Measurements from ENCODE around the gene ACTR3. TPM values are rescaled to one million over a fixed set of nuclear protein-coding genes. Genes with fewer than 3 reads are reported as not detected.
"Not testable (repeated sequence)": the region's sequence is repeated elsewhere in the genome, so short reads cannot be mapped to it uniquely, and the experiment has no call there.

Gene ACTR3
- 75.3 TPM for polyA plus RNA-seq (2012; ENCODE audit: insufficient read depth, insufficient read length, low read depth)

GRCh38 chr2:113889471-113890252 lies at the start of gene ACTR3:
TSS of gene ACTR3 (plus strand) at chr2:113890089. CDS start at chr2:113890280, 191 bp downstream.
- no peaks in the 10 kb centered on the region for H3K36me3 ChIP-seq
- no peak for TF ChIP-seq CTCF (IDR thresholded peaks at IDR 0.05; ENCODE audit: low read depth, low read length)
- no peaks in the 10 kb centered on the region for H3K27me3 ChIP-seq
- H3K9me3 ChIP-seq = no peaks in the 10 kb centered on the region
- DNase-seq = peak; percentile 92
- no peaks in the 10 kb centered on the region for H3K4me1 ChIP-seq
- H3K4me3 ChIP-seq (ENCODE audit: low read depth, low read length) = peak within 1 kb of the TSS; percentile 79

GRCh38 chr2:113840518-113840917 lies 49.4 kb upstream of the ACTR3 start:
- H3K4me3 ChIP-seq (ENCODE audit: low read depth, low read length) = no peak overlapping the region
- no peaks in the 10 kb centered on the region for H3K27me3 ChIP-seq
- DNase-seq = no peak
- H3K36me3 ChIP-seq = no peaks in the 10 kb centered on the region
- H3K4me1 ChIP-seq = no peaks in the 10 kb centered on the region
- no peaks in the 10 kb centered on the region for H3K9me3 ChIP-seq
- TF ChIP-seq CTCF (IDR thresholded peaks at IDR 0.05; ENCODE audit: low read depth, low read length) = no peak

- no peaks in the 10 kb centered on the region for H3K27me3 ChIP-seq
- no peak for TF ChIP-seq CTCF (IDR thresholded peaks at IDR 0.05; ENCODE audit: low read depth, low read length)
- no peak overlapping the region for H3K4me3 ChIP-seq (ENCODE audit: low read depth, low read length)
- H3K9me3 ChIP-seq = no peaks in the 10 kb centered on the region
- no peaks in the 10 kb centered on the region for H3K36me3 ChIP-seq
- DNase-seq = no peak
- H3K4me1 ChIP-seq = no peaks in the 10 kb centered on the region
These were observed 46.8 kb upstream of the ACTR3 start for GRCh38 chr2:113842919-113843736.

GRCh38 chr2:113843737-113844050 lies 46.2 kb upstream of the ACTR3 start:
- not testable (repeated sequence) for DNase-seq; H3K4me3 ChIP-seq (ENCODE audit: low read depth, low read length); H3K9me3 ChIP-seq; H3K36me3 ChIP-seq; H3K4me1 ChIP-seq; H3K27me3 ChIP-seq

- TF ChIP-seq CTCF (IDR thresholded peaks at IDR 0.05; ENCODE audit: low read depth, low read length) = no peak
- Histone ChIP-seq H3K36me3 (no peaks in the 10 kb centered on the region), H3K4me1 (no peaks in the 10 kb centered on the region), H3K27me3 (no peaks in the 10 kb centered on the region), H3K4me3 (ENCODE audit: low read depth, low read length) (no peak overlapping the region), H3K9me3 (no peaks in the 10 kb centered on the region)
- no peak for DNase-seq
These were observed 44.6 kb upstream of the ACTR3 start for GRCh38 chr2:113845261-113845660.

- not testable (repeated sequence) for H3K4me3 ChIP-seq (ENCODE audit: low read depth, low read length); H3K27me3 ChIP-seq; H3K9me3 ChIP-seq; H3K36me3 ChIP-seq; DNase-seq; H3K4me1 ChIP-seq
These were observed 44.1 kb upstream of the ACTR3 start for GRCh38 chr2:113845796-113846195.

GRCh38 chr2:113846429-113846828 lies 43.5 kb upstream of the ACTR3 start:
- Histone ChIP-seq H3K27me3 (no peaks in the 10 kb centered on the region), H3K9me3 (no peaks in the 10 kb centered on the region), H3K4me1 (no peaks in the 10 kb centered on the region), H3K36me3 (no peaks in the 10 kb centered on the region), H3K4me3 (ENCODE audit: low read depth, low read length) (no peak overlapping the region)
- no peak for TF ChIP-seq CTCF (IDR thresholded peaks at IDR 0.05; ENCODE audit: low read depth, low read length)
- no peak for DNase-seq
